ENCODE results near the gene LOXHD1.

Gene LOXHD1

DNA sequence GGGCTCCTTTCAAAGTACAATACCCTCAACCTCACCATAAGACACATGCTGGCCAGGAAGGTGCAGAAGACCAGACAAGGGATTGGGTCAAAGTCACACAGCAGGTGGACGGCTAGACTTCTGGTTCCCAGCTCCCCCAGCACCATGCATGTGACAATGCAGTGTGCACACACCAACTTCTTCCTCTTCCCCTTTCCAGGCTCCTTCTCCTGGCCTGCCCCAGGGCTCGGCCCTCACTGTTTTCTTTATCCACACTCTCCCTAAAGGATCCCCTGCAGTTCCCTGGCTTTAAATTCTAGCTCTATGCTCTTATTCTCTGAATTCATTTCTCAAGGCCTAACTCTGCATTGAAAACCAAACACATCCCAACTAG, 82.3 kb downstream of the LOXHD1 start:
- DNase-seq (ENCODE audit: low read depth in 3 of 3), result no peak

DNA sequence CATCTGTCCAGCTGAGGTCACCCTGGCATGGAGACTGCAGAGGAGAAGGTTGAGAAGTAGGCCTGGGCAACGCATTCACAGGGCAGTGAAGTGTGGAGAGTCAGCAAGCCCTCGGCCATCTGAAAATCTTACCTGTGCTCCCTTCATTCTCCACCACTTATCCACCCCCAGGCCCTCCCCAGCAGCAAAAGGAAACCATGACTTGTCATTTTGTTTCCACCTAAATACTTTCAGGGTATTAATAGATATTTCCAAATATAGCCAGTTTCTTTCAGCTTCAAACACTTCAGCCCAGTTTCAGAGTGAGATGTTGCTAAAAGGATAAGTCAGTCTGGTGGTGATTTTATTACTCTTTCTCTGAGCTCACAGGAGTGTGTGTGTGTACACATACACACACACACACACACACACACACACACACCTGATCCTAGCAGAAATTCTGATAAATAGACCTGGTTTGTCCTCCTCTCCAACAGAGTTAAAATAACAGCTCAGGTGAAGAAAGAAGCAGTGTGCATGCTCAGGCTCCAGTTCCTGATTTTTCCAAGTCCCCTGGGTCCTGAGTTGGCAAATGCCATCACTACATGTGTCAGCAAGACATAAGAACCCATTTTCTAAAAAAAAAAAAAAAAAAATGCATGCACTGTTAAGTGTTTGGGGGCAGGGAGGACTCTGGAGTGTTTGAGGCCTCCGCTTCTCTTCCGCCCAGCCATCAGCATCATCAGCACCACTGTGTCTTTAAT, 82.8 kb downstream of the LOXHD1 start:
- no peak for DNase-seq (ENCODE audit: low read depth in 3 of 3)

DNA sequence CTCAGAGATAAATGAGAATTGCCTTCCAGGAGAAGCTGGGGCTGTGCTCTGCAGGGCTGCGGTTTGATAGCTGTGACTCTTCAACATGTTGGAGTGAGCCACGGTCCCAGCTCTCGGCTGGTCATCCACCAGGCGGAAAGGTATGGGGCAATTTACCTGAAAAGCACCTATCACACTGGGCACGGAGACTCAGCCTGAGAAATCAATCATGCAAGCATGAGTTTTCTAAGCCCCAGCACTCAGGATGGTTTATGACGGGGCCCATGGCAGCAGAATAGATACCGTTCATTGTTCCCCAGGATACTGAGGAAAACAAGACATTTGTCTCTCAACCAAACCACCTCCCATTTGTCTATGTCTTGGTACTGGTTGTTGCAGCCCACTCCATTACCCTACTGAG, 83.9 kb downstream of the LOXHD1 start:
- no peak for DNase-seq (ENCODE audit: low read depth in 3 of 3)

DNA sequence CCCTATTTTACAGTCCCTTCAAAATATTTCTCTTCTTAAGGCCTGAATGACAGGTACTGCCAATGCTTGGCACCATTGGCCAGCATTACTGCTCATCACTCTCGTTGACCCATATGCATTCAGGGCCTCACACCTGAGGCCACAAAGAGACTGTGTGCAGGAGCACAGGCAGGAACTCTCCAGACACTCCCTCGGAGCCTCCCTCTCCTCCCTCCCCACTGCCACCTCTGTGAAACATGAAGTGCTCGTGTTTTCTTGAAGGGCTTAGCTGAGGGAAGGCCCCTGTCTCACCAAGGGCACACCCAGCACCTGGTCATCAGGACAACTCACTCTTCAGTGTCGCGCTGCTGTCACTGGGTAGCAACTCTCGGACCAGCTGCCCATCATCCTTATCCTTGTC, 85.3 kb downstream of the LOXHD1 start:
- DNase-seq (ENCODE audit: low read depth in 3 of 3), result no peak

DNA sequence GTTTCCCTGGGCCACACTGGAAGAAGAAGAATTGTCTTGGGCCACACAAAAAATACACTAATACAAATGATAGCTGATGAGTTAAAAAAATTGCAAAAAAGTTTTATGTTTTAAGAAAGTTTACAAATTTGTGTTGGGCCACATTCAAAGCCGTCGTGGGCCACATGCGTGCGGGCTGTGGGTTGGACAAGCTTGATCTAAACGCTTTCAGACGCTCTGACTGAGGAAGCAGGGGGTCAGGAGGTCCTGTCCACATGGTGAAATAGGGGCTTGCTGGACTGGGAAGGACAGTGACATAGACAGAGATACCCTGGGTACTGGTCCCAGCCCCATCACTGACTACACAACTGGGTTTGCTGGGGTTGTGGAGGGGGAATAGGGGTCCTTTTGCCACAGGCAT, 86.4 kb downstream of the LOXHD1 start:
- no peak for DNase-seq (ENCODE audit: low read depth in 3 of 3)

- no peak for DNase-seq (ENCODE audit: low read depth in 3 of 3)
Measured at GRCh38 chr18:46570134-46570533, 86.9 kb downstream of the LOXHD1 start.

- no peak for DNase-seq (ENCODE audit: low read depth in 3 of 3)
Measured at GRCh38 chr18:46569211-46569610, 87.8 kb downstream of the LOXHD1 start.

DNA sequence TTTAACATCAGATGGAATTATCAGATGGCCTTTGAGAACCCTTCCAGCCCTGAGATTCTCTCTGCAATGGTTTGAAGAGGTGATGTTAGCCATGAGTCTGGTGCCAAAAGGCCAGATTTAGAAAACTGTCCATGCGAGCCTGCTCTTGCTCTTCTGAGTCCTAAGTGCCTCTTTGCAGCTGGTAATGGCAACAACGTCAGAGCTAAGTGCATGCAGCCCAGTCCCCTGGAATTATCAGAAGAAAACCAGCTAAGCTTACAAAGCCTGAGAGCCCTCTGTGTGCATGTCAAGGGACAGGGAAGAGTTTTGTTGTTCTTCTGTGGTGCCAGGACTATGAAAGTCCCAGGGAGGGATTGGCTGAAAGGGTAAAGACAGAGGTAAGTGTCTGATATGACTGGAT, 89.8 kb downstream of the LOXHD1 start:
- DNase-seq (ENCODE audit: low read depth in 3 of 3), result no peak

DNA sequence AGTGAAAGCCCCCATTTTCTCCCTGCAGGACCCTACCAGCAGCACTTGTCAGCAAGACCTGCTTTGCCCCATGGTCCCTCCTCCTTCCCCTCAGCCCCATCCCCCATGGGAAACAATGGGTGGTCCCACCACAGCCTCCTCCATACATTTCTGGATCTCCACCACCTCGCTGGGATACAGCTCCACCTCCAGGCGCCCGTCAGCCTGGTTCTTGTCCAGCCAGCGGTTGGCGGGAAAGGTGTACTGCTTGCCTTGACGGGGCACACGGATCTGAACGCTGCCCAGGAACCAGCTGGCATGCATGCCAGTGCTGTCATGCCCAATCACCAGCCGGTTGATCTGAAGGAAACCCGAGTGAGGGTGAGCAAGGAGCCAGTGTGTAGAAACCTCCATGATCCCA, 90.9 kb downstream of the LOXHD1 start:
- DNase-seq (ENCODE audit: low read depth in 3 of 3), result no peak

DNA sequence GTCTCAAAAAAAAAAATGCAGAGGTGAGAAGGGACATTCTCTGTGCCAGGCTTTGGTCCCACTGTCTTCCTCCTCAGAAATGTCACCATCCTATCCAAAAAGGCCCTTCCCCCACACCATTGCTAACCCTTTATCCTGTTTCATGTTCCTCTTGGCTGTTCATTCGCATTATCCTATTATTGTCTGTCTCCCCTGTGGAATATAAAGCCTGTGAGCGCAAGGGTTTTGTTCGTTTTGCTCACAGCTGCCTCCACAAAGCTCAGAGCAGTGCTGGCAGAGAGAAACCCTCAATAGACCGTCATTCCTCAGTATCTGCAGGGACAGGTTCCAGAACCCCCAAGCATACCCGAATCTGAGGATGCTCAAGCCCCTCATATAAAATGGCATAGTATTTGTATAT, 91.8 kb downstream of the LOXHD1 start:
- no peak for DNase-seq (ENCODE audit: low read depth in 3 of 3)

DNA sequence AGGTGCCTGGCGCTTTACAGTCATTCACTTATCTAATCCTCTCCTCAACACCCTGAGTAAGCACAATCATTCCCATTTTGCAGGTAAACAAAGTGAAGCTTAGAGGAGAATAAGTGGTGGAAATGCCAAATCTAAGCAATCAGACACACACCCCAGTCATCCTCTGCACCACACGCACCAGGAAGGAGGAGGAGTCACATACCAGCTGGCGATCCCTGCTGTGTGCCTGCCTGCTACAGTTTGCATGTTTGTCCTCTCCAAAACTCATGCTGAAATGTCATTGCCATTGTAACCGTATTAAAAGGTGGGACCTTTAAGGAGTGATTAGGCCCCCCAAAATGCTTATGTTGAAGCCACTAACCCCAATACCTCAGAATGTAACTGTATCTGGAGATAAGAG, 93.7 kb downstream of the LOXHD1 start:
- no peak for DNase-seq (ENCODE audit: low read depth in 3 of 3)

DNA sequence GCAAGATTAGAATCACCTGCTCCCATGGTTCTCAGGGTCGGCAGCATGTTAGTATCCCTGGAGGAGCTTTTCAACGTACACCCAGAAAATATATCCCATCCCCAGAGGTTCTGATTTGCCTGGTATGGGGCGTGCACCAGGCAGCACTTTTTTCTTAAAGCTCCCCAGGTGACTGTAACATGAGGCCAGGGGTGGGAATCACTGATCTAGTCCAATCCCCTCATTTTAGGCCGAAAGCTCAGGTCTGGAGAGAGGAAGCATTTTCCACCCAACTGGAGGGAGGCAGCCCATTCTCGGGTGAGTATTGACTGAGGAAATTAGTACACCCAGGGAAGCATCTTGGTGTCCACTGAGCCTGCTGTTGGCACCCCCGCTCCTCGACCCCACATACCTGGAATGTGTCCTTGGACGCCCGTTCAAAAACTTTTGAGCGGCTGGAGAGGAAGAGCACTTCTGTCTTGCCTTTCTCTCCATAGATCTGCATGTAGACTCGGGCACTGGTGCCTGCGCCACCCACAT, 94.3 kb downstream of the LOXHD1 start:
- DNase-seq (ENCODE audit: low read depth in 3 of 3), result no peak

DNA sequence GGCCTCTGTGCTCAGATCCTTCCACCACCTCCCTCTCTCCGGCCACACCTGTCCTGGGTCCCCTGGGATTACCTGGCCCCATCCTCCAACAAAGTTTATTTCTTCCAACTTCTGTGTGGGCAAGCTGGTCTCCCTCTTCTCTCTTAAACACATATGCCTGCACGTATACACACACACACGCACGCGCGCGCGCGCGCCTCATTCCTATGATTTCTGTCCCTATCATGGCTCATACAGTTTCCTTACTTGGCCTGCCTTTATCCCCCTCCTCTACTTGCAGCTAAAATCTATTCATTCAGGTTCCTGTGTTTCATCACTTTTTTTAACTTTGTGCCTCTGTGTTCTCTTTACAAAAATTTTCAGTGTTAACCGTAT, 96.4 kb downstream of the LOXHD1 start:
- no peak for DNase-seq (ENCODE audit: low read depth in 3 of 3)

GRCh38 chr18:46559946-46560670, 96.9 kb downstream of the LOXHD1 start:
- DNase-seq (ENCODE audit: low read depth in 3 of 3), result no peak

DNA sequence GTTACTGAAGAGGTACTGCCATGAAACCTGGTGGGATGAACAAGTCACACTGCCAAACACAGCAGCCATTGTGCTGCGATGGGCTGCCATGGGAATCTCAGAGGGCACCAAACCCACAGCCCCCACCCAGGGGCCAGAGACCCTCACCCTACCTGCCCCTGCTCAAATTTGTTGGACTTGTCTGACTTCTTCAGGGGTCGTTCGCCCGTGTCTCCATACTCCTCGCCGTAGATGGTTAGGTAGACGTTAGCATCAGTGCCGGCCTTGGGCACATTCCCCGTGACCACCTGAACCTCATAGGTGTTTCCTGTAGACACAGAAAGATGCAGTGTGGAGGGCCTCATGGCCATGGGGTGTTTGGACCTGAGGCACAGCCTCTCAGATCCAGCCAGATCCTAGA, 97.7 kb downstream of the LOXHD1 start:
- DNase-seq (ENCODE audit: low read depth in 3 of 3), result no peak

GRCh38 chr18:46556590-46557206, 100.3 kb downstream of the LOXHD1 start:
- no peak for DNase-seq (ENCODE audit: low read depth in 3 of 3)

GRCh38 chr18:46555724-46556123, 101.3 kb downstream of the LOXHD1 start:
- DNase-seq (ENCODE audit: low read depth in 3 of 3), result peak in 1 of 3 experiments; percentile 2

DNA sequence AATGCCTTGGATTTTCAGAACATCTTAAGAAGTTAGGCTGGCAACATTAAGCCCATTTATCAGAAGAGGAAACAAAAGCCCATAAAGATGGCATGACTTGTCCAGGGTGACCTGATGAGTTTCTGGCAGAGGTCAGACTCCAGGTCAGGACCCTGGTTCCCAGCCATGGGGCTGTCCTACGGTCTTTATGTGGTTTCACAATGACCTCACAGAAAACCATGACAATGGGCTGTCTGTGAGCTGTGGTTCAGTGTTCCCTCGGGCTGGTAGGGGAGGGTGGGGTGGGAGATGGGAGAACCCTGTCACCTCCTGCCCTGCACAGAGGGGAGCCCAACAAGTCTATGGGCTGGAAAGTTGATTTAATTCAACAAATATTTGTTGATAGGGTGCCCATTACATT, 101.8 kb downstream of the LOXHD1 start:
- no peak for DNase-seq (ENCODE audit: low read depth in 3 of 3)

DNA sequence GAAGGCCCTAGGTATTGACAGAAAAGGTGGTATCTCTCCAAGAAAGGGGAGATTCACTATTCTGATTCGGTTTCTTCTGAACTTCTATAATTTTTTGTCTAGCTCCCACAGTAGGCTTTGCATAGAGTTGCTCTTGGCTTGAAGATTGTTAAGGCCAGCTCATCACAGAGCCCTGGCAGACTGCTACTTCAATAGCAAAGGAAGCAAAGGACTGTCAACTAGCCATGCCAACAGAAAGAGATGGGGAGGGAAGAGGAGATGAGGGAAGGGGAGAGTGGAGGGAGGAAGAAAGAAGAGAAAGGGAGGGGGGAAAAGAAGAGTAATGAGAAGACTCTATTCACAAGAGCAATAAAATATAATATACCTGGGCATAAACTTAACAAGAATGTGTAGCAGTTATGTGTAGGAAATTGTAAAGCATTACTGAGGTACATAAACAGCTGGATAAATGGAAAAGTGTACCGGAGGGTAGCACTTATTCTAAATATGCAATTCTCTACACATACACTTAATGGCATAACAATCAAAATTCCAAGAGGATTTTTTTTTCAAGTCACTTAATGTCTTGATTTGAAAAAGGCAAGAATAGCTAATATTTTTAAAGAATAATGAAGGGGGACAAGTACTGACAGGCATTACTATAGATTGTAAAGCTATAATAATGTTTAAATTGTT, 102.5 kb downstream of the LOXHD1 start:
- no peak for DNase-seq (ENCODE audit: low read depth in 3 of 3)

DNA sequence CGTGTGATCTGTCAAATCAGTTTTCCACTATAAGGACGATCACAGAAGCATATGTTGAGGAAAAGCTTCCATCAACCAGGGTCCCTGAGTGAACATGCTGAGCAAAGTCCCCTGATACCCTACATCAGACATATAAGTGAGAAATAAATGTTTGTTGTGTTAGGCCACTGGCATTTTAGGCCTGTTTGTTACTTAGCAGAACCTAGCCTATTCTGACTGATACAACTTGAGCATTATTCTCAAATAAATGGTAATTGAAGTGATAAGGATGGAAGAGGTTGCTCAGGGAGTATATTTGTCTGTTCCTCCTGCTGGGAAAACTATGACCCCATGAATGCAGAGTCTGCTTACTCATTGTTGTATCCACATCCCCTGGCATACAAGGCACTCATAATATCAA, 106.4 kb downstream of the LOXHD1 start:
- DNase-seq (ENCODE audit: low read depth in 3 of 3), result no peak

DNA sequence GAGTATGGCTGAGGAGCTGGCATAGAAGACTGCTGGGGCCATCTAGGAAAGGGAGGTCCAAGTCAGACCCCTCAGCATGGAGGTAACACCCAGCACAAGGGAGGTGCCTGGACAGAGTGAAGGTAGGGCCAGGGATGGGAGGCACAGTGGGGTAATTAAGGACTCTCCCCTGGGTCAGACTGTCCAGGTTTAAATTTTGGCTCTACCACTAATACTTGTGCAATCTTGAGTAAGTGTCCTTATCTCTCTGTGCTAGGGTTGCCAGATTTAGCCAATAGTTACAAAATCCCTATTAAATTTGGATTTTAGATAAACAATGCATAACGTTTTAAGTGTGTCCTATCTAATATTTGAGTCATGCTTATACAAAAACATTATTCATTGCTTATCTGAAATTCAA, 109.5 kb downstream of the LOXHD1 start:
- no peak for DNase-seq (ENCODE audit: low read depth in 3 of 3)

DNA sequence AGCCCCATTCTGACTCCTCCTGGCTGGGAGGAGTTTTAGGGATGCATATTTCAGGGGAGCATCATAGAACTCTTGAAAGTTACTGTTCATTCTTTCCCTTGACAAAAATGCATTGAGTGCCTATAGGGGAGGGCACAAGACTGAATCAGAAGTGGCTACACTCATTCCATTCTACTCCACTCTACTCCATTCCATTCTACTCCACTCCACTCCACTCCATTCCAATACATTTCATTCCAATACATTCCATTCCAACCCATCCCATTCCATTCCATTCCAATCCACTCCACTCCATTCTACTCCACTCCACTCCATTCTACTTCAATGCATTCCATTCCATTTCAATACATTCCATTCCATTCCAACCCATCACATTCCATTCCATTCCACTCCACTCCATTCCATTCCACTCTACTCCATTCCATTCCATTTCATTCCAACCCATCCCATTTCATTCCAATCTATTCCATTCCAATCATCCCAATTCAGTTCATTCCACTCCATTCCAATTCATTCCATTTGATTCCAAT, 110.8 kb downstream of the LOXHD1 start:
- no peak for DNase-seq (ENCODE audit: low read depth in 3 of 3)
